Bronchial epithelial cell (primary cell): ENCODE measurements around the gene EEA1. TPM values are rescaled to one million over a fixed set of nuclear protein-coding genes. Genes with fewer than 3 reads are reported as not detected.

ENCODE experiments used
- DNase-seq: peaks from one replicate; pipeline ENCODE4 v3.0.0-alpha.2; 2010; ENCODE audit warnings: low read depth
- FAIRE-seq: peaks from 2 replicates; lab custom pipeline; 2011; peaks lifted over from hg19 to GRCh38; lab: Jason Lieb, UNC
- H3K27me3 ChIP-seq: 2 replicates; pipeline ENCODE4 v1.5.1; 2011; ENCODE audit warnings: low read length; ENCODE audit not compliant: control insufficient read depth, insufficient read depth
- H3K36me3 ChIP-seq: 2 replicates; pipeline ENCODE4 v1.5.1; 2011; ENCODE audit warnings: low read length; ENCODE audit not compliant: control insufficient read depth, insufficient read depth
- H3K4me3 ChIP-seq: 2 replicates; pipeline ENCODE4 v1.5.1; 2011; ENCODE audit warnings: mild to moderate bottlenecking, low read depth, low read length, control low read depth
- CTCF ChIP-seq: IDR thresholded peaks from 2 replicates; pipeline ENCODE4 v1.5.1; 2011; ENCODE audit warnings: mild to moderate bottlenecking, moderate library complexity, low read length, control low read depth, inconsistent platforms; ENCODE audit not compliant: insufficient read depth, severe bottlenecking
- total RNA-seq: library from RNA; depleted of rRNA; stranded (reverse); fragments of >200 nt; gene quantifications from 2 replicates; pipeline ENCODE4 v1.2.1, GENCODE V29; 2014

Gene EEA1
- total RNA-seq, 1 donor from 2014 or later: 8.4 TPM

DNA sequence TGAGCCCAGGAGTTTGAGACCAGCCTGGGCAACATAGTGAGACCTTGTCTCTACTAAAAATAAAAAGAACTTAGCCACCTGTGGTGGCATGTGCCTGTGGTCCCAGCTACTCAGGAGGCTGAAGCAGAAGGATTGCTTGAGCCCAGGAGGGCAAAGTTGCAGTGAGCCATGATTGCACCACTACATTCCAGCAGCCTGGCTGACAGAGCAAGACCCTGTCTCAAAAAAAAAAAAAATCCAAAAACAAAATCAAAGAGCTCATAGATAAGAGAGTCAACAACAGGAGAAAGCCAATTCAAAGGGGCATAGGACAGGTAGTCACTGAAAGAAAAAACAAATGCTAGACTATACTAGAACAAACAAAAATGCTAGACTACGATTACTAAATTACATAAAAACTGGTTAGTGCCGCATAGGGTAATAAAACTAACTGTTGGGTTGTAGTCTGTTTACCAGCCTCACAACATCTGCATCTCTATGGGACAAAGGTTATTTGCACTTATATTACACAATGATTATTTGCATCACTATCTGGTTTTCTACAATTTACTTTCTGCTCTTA lies 16.6 kb upstream of the EEA1 start:
- TF ChIP-seq CTCF: no peak
- FAIRE-seq: no peak
- DNase-seq: no peak
- H3K36me3 ChIP-seq: no peaks in the 10 kb centered on the region
- H3K27me3 ChIP-seq: no peaks in the 10 kb centered on the region
- no peak overlapping the region for H3K4me3 ChIP-seq

DNA sequence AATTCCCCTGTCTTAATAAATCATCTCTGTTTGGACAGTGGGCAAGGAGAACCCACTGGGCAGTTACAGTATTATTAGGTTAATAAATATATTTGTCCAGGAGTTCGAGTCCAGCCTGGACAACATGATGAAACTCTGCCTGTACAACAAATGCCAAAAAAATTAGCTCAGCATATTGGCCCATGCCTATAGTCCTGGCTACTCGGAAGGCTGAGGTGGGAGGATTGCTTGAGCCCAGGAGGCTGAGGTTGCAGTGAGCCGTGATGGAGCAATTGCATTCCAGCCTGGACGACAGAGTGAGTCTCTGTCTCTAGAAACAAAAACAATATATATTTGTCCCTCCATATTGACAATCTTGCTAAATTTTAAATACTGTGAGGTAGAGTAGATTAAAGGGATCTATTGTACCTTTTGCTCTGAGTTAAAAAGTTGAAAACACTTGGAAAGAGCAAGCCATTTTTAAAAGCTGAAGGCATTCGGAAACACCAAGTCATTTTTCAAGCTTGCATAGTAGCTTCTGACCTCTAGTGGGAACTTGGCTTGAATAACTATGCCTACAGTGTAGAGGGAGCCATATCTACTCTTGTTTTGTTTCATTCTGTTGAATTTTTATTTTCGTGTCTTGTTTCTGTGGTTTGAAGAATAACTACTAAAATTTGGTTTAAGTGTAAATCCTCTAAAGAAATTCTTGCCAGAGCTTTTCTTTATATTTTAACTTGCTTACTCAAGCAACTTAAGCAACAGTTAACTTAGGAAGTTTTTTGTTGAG lies 14.6 kb upstream of the EEA1 start:
- no peaks in the 10 kb centered on the region for H3K27me3 ChIP-seq
- H3K4me3 ChIP-seq: no peak overlapping the region
- no peak for DNase-seq
- no peaks in the 10 kb centered on the region for H3K36me3 ChIP-seq
- no peak for FAIRE-seq
- TF ChIP-seq CTCF: peak; percentile 12

- FAIRE-seq (no peak), DNase-seq (no peak)
- Histone ChIP-seq H3K36me3 (no peaks in the 10 kb centered on the region), H3K4me3 (no peak overlapping the region), H3K27me3 (no peaks in the 10 kb centered on the region)
- no peak for TF ChIP-seq CTCF
Observed at GRCh38 chr12:92942905-92943304, 13.8 kb upstream of the EEA1 start.

DNA sequence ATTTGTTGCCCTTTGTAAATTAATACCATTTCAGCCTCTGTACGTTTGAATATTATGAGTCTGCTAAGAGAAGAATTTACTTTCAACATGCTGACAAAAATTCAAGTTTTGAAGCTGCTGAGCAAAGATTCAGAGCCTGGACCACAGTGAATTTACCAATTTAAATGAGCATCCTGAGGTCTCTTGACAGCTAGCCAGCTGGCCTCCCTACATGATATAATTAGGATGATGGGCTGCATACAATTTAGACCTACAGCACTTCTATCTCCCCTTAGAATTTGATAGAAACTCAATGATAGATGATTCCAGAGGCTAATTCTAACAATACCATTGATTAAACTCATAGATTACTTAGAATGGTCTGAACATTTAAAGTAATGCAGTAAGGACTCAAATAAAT lies 10.0 kb upstream of the EEA1 start:
- no peaks in the 10 kb centered on the region for H3K27me3 ChIP-seq
- no peak for TF ChIP-seq CTCF
- DNase-seq (no peak), FAIRE-seq (no peak)
- H3K36me3 ChIP-seq: no peaks in the 10 kb centered on the region
- no peak overlapping the region for H3K4me3 ChIP-seq

GRCh38 chr12:92938638-92939037 lies 9.5 kb upstream of the EEA1 start:
- peak; percentile 99 for DNase-seq
- no peak for TF ChIP-seq CTCF
- no peak for FAIRE-seq

GRCh38 chr12:92938018-92938417 lies 8.9 kb upstream of the EEA1 start:
- FAIRE-seq: no peak
- Histone ChIP-seq H3K4me3 (no peak overlapping the region), H3K27me3 (no peaks in the 10 kb centered on the region), H3K36me3 (no peaks in the 10 kb centered on the region)
- TF ChIP-seq CTCF: no peak
- DNase-seq: peak; percentile 65

More at GRCh38 chr12:92938638-92939037, 9.5 kb upstream of the EEA1 start:
- Histone ChIP-seq H3K4me3 (no peak overlapping the region), H3K36me3 (no peaks in the 10 kb centered on the region), H3K27me3 (no peaks in the 10 kb centered on the region)
